HuH-7 (cell line): Measurements from ENCODE around the gene USP48.

ENCODE experiments used
- DNase-seq: peaks from one replicate; pipeline ENCODE4 v3.0.0; 2011; ENCODE audit warnings: low spot score

The USP48 gene

DNA sequence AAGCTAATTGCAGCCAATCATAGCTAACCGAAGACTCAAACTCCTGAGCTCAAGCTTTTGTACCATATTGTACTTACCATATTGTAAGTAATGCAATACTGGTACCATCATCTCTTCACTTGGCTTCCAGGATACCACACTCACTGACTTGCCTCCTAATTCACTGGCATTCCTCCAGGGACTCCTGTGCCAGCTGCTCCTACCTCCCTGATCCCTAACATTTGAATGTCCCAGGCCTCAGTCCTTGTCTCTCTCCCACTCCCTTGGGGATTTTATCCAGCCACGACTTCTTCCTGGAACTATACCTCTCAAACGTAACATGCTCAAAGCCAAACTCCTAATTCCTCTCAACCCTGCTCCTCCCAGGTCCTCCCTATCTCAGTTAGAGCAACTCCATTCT is 33.8 kb downstream of the USP48 start:
- DNase-seq = no peak

DNA sequence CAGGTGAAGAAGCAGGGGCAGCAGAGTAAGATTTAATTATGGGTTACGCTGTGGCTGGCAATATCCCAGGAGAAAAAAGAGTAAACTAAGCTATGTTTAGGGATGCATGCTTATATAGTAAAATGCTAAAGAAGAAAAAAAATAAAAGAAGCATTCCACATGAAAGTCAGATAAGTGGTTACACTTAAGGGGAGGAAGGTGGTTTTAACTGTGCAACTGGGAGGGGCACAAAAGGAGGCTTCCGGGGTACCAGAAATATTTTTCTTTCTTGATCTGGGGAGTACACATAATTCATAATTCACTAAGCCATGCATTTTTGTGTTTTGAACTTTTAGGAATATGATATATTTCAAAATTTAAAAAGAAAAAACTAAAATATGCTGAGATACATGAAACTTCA is 39.5 kb downstream of the USP48 start:
- no peak for DNase-seq

DNA sequence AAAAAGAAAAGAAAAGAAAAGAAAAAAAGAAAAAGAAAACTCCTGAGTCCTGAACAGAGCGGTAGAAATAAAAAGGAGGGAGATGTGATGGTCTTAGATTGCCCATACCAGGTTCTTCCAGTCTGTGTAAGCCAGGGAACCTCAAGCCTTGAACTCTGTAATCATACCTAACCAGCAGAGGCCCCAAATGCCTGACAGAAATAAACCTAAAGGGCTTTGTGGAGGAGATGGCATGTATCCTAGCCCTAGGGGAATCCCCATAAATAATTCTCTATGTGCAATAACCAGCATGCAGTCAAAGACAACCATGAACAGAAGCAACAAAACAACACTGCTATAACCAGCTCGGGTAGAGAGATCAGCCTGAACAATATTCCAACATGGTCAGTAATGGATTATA is 40.4 kb downstream of the USP48 start:
- DNase-seq = no peak

DNA sequence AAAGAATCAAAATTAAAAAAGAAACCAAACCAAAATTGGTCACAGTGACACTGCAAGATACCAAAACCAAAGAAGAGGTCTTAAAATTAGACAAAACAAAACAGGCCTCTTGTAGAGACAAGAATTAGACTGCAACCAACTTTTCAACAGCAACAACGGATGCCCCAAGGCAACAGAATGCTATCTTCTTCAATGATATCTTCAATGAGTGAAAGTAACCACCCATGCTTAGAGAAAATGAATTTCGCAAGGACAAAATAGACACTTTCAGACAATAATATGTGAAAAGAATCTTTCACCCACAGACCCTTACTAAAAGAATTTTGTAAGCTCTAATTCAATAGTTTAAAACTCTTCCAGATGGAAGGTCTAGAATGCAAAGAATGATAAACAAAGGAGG is 41.7 kb downstream of the USP48 start:
- no peak for DNase-seq

DNA sequence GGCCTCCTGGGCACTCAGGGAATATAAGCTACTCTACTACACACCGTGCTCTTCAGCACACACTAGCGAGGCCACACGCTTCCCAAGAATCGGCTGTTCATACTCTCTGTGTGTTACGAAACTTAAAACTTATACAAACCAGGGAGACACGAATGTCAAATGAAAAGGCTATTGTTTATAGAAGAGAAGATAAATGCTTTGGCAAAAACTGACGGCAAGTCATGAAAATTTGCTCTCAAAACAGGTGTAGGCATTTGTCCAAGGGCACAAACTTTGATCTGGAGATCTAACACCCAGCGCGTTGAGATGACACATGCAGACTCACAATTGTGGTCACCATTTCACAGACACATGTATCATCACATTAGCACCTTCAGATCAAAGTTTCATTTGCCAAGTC is 46.1 kb downstream of the USP48 start:
- no peak for DNase-seq

DNA sequence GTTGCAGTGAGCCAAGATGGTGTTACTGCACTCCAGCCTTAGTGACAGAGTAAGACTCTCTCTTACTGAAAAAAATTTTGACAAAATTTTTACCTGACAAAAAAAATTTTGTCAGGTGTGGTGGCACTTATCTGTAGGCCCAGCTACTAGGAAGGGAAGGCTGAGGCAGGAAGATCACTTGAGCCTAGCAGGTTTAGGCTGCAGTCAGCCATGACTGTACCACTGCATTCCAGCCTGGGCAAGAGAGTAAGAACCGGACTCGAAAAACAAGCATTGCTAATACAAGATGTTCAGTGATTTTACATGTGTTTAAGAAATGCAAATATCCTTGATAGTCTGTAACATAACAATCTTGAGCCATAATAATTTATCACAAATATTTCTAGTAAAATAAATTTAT is 46.9 kb downstream of the USP48 start:
- no peak for DNase-seq

DNA sequence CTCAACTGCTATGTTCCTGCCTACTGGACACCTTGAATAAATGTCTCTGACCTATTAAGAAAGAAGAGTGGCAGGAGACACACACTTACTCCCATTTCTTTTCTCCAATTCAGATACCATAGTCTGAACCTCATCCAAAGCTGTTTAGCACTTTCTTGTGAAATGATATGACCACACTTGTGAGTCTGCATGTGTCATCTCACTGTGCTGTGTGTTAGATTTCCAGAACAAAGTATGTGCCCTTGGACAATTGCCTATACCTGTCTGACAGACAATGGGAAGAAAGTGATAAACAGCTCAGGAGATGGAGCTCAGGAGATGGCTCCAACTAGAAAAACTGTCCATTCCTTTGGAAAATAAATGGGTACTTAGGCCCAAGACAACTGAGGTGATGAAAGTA is 48.4 kb downstream of the USP48 start:
- DNase-seq = no peak

DNA sequence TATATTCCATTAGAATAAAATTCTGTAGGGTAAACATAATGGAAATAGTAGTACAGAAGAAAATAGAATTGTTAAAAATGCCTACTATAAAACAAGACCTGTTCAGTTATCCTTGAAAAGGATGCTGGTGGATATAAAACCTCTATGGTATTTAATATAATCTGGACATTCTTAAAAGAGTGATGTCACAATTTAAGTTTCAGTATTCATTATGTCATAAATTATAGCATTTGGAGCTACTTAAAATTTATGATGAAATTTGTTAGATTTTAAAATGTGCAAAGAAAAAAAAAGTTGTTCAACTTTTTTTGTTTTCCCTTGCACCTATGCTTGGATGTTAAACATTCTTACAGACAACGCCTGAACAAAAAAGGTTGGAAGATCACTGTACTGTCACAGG is 50.3 kb downstream of the USP48 start:
- no peak for DNase-seq

DNA sequence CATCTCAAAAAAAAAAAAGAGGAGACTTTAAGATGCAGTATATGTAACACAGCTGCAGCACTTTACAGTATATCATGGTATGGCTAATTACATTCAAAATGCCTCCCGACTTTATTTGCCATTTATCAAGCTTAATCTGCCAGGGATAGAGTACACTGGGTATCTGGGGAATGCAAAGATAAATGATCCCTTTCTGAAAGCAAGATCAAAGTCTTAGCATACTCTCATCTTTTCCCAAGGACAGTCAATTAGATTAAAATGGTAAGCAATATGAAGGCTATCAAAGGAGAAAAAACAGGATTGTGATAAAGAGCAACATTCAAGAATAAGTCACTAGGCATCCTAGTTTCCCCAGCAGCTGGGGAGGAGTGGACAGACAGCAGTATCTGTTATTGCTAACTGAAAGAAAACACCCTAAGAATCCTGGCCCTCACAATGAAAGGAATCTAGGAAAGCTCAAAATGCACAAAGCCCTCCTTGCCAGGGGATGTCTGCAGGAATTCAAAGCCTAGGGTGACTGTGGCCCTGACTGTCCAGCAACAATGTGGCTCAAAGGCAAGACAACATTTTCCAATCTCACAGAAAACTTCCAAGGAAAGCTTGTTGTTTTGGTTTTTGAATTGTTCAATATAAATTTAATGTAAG is 57.1 kb downstream of the USP48 start:
- DNase-seq = no peak

DNA sequence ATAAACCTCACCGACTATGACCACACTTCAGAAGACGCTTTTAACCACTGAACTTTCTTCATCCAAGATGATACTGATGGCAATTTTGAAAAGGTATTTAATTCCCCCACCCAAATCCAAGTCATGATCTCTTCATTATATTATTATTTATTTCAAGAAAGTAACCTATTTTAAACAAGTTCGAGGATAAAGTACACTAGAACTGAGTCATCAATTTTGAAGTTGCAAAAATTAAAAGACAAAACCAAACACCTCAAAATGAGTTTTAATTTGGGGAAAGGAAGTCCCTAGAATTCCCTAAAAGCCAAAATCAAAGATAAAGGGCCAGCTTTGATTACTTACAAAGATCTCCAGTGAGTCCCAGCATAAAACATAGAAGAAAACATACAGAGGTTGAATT is 58.4 kb downstream of the USP48 start:
- DNase-seq = no peak

DNA sequence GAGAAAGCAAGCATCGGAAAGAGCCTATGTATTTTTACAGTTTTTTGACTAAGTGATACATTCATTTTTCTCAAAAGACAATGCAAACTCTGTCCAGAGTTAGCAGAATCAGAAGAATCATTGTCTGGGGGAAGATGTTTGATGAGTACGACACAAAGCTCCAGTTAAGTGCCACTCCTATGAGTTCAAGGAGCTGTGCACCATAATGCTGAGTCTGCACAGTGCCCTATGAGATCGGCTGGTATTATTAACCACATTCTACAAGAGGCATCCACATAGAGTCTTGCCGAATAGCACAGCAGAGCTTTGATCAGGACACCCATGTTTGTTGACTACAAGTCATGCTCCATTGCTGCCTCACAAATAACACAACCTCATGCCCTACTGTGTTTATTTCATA is 58.9 kb downstream of the USP48 start:
- no peak for DNase-seq

DNA sequence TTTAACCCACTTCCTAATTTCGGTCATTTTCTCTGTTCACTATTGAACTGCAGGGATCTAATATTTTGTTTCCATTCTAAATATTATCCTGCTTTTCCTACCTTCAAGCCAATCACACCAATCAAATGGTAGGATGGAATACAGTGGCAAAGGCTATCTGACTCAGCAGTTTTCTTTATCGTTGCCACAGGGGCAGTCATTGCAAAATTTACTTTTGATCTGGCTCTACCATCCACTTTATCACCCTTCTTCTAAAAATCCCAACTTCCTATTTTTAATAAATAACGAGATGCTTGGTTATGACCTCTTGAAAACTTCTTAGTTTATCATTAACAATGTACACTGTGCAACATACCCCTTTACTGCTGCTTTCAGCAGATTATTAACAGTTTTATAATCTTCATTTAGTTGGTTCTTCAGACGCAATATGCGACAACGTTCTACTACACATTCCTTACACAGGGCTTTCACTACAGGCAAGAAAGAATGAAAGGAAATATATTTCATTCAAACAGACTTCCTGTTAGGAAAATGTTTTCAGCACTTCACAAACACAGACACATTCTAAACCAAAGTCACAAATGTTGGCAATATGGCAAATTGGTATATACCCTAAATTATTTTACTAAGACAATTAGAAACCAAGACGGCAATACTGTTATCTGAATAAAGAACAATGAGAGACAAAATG is 61.5 kb downstream of the USP48 start:
- no peak for DNase-seq

DNA sequence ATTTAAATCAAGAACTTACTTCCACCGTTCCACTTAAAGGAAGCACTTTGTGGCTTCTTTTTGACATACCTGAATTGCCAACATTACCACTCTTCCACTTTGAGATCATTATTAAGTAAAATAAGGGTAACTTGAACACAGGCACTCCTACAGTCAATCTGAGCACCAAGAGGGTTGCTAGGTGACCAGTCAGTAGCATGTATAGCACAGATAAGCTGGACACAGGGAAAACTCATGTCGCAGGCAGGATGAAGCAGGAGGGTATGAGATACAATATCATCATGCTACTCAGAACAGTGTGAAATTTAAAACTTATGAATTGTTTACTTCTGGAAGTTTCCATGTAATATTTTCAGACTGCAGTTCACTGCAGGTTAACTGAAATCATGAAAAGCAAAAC is 66.8 kb downstream of the USP48 start:
- DNase-seq = no peak

DNA sequence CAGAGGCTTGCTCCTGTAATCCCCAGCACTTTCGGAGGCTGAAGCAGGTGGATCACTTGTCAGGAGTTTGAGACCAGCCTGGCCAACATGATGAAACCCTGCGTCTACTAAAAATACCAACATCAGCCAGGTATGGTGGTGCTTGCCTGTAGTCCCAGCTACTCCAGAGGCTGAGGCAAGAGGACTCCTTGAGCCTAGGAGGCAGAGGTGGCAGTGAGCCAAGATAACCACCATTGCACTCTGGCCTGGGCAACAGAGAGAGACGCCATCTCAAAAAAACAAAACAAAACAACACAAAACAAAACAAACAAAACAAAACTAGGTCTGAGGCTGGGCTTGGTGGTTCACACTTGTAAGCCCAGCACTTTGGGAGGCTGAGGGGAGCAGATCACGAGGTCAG is 75.1 kb downstream of the USP48 start:
- no peak for DNase-seq

DNA sequence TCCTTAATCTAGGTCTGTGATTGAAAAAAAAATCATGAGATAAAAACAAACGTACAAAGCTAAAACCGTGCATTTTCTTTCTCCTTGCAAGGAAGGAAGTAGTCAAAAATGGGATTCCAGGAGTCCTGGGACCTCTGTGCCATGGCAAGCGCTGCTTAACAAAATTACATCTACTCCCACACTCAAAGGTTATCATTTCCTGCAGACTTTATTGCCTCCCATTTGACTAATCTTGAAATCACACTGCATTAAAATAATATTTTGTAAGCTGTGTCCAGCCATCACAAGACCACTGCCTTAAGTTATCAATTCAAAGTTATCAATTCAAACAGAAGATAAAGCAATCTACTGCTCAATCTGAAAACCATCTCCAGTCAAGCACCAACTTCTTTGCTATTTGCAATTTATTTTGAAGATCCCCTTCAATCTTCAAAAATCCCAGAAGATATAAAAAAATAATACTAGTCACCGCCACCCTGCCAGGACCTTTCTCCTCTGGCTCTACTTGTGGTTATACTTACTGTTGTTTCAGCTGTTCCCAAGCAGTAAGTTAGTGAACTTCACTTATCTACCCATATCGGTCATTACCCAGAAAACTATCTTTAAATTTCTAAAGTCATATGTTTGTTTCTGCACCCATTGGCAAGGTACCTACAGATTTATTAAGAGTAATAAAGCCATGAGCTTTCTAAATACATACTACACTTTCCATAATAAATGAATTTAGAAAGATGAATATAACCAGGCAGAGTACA is 75.7 kb downstream of the USP48 start:
- DNase-seq = no peak

DNA sequence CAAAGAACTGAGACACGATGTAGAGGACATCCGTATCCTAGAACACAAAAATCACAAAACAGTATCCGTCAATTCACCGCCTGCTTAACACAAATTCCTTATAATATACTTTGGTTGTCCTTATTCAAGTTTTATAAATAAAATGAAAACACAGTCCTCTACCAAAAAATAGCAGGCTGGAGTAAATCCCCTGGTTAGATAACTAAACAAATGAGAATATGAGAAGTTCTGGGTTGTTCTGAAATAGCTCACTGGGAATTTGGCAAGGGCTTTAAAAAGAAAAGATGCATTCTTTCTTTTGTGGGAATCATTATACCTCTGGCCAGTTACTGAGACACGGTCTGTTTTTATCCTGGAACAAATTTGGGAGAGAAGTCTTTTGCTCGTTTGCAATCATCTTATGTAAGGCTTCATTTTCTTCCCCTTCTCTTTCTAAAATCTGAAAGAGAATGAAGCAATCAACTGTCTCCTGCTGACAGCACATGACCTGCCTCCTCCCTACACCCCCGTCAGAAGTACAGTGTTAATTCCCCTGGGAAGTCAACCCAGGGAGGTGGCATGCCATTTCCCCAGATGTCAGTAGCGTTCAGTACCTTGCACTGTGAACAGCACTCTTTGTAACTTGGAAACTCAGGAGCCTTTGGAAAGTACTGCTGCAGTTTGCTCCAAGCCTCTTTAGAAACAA is 76.7 kb downstream of the USP48 start:
- peak; percentile 46 for DNase-seq

DNA sequence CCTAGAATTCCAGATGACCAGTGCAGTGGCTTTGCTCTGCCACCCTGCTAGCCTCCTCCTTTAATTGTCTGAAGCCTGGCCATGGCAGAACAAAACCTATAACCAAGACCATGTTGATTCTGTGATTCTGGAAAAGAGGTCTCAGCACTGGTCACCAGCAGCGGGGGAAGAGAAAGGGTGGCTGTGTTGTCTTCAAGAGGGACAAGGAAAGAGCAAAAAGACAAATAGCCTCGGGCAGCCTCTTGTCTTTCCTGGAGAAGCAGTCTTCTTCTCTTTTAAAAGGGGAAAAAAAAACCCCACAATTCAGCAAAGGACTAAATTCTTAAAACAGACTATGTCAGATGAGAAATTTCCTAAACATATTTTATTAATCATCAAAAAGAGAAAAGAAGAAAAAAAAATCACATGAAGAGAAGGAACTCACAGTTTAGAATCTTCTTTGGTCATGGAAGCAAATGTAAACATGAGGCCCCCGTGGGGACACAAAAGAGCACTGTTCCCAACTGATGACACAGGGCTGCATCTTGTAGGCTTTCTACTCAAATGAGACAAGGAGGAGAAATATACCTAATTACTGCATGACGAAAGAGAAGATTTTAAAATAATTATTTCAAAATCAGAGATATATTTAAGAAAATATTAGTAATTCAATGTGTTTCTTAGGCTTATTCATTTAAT is 77.5 kb downstream of the USP48 start:
- no peak for DNase-seq

DNA sequence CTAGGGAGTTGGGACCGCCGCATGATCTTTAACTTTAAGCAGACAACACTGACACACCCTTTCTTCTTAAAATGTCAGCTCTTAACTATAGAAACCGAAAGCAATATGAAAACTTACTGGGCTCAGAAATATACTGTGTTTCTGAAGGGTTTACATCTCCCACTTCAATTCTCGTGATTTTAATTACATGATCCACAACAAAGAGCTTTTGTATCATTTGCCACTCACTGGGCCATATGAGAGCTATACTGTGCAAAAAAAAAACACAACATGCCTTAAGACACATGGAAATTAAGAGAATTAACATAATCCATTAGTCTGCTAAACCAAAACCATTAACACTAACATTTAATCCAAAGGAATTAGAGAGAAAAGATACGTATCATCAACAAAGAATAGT is 78.8 kb downstream of the USP48 start:
- DNase-seq = no peak

DNA sequence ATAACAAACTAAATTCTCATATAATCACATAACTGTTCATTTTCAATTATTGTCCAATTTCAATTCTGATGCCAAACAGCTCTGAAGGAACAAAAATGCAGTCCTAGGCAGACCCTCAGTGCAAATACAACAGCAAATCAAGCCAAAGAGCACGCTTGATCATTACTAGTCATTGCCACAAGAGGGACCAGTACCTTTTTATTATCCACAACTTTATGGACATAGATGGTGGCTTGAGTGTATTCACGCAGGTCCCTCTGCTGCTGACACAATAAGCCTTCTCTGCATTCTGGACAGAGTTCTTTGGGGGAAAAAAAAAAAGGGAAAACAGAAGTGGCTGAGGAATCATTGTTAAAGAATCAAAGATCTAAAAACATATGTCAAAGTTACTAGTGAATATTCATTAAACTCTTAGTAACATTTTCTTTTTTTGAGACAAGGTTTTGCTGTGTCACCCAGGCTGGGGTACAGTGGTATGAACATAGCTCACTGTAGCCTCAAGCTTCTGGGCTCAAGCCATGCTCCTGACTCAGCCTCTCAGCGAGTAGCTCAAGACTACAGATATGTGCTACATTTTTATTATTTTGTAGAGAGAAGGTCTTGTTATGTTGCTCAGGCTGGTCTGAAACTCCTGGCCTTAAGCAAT is 79.5 kb downstream of the USP48 start:
- peak; percentile 30 for DNase-seq

DNA sequence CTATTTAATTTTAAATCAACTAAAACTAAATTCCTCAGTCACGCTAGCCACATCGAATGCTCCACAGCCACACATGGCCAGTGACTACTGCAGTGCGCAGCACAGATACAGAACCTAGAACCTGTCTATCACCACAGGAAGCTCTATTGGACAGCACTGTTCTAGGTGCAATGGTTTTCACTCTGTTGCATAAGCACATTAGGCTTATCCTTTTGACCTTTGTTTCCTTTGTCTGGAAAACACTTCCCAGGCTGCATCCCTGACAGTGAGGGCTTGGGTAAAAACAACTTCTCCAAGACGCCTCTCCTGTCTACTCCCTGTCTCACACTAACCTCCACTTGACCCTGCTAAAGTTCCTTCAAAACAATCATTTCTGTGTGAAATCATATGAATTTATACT is 80.2 kb downstream of the USP48 start:
- no peak for DNase-seq

DNA sequence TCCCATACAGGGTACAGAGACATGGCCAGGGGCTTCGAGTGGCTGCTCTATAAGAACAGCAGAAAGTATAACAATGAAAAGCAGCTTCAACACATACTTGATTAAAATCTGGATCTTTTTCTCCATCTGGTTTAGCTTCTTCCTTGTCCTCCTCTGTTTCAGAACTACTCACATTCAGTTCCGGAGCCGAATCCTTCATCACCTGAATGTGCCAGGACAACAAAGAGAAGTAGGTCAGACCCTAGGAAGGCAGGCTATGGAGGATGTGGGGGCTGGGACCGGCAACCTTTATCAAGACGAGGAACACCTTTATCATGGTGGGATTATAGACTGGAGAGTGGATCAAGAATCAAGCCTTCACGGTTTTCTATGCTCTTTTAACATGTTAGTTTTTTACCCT is 81.5 kb downstream of the USP48 start:
- no peak for DNase-seq

DNA sequence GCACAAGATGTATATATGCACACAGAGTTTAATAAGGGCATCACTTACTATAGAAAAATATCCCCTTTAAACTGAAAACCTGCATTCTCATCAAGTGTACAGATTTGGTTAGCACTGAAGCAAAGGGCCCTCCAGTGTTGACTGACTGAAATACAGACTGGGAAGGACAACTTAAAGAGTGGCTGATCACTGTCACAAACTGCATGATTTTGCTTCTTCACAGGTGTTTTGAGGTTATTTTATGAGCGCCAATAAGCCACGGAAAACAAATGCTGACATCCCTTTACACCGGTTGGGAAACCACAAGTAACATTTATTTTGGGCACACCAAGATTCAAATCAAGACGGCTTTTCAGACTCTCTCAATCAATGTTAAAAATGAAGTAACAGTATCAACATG is 82.9 kb downstream of the USP48 start:
- no peak for DNase-seq
